ENCODE results near the gene PPFIBP2. TPM values are rescaled to one million over a fixed set of nuclear protein-coding genes. Genes with fewer than 3 reads are reported as not detected.
A peak's percentile ranks its signal among the peaks of the same experiment; 100 is the strongest.

Gene PPFIBP2
- total RNA-seq, 4 donors from 2014 or later = 64.3 to 91.9 (median 71.6) TPM

- Histone ChIP-seq H3K9me3 (no peaks in the 10 kb centered on the region), H3K27ac (no peak overlapping the region), H3K36me3 (no peaks in the 10 kb centered on the region), H3K4me1 (peaks cover 41 to 44% of the 10 kb centered on the region in 2 donors), H3K4me3 (replicated peaks in 1 of 3) (no peak overlapping the region), H3K27me3 (no peaks in the 10 kb centered on the region)
- WGBS, 2 donors = 95 to 96% methylated on average over 23 of the region's 23 CpGs
- TF ChIP-seq CTCF (IDR thresholded peaks at IDR 0.05) (no peak), POLR2A (IDR thresholded peaks at IDR 0.05) (no peak)
- DNase-seq = no peak
- intact Hi-C loops (cut with DNase I) = loop anchor here (10.0 kb wide), 1 partner anchor 56 kb away; no protein-coding TSS in a partner anchor
These were observed 5.2 kb downstream of the PPFIBP2 start for GRCh38 chr11:7518811-7519562.

- intact Hi-C loops (cut with DNase I) = no loop called here
- Histone ChIP-seq H3K36me3 (no peaks in the 10 kb centered on the region), H3K27ac (peak overlapping the region; percentile 59 to 97 (median 62)), H3K9me3 (no peaks in the 10 kb centered on the region), H3K4me3 (replicated peaks in 1 of 3) (no peak overlapping the region), H3K27me3 (no peaks in the 10 kb centered on the region), H3K4me1 (peaks cover 44 to 57% of the 10 kb centered on the region in 2 donors)
- DNase-seq = no peak
- 66 to 80% methylated on average over 15 to 18 of the region's 18 CpGs for WGBS, 2 donors
- TF ChIP-seq CTCF (IDR thresholded peaks at IDR 0.05) = no peak
- no peak for TF ChIP-seq POLR2A (IDR thresholded peaks at IDR 0.05)
These were observed 6.5 kb downstream of the PPFIBP2 start for GRCh38 chr11:7520011-7520942.

- Histone ChIP-seq H3K4me1 (peaks cover 47 to 59% of the 10 kb centered on the region in 2 donors), H3K27ac (peak overlapping the region; percentile 59 to 97 (median 62)), H3K4me3 (replicated peaks in 1 of 3) (no peak overlapping the region), H3K27me3 (no peaks in the 10 kb centered on the region), H3K9me3 (no peaks in the 10 kb centered on the region), H3K36me3 (no peaks in the 10 kb centered on the region)
- WGBS, 2 donors = 0 to 2% methylated on average over 2 of the region's 2 CpGs
- DNase-seq = no peak
- intact Hi-C loops (cut with DNase I) = no loop called here
- TF ChIP-seq POLR2A (IDR thresholded peaks at IDR 0.05) (no peak), CTCF (IDR thresholded peaks at IDR 0.05) (no peak)
These were observed 7.2 kb downstream of the PPFIBP2 start for GRCh38 chr11:7520981-7521487.

GRCh38 chr11:7522121-7522520, 8.3 kb downstream of the PPFIBP2 start:
- Histone ChIP-seq H3K9me3 (no peaks in the 10 kb centered on the region), H3K27ac (peak overlapping the region; percentile 86 to 97 (median 94)), H3K4me1 (peaks cover 54 to 64% of the 10 kb centered on the region in 2 donors), H3K36me3 (no peaks in the 10 kb centered on the region), H3K4me3 (replicated peaks in 1 of 3) (no peak overlapping the region), H3K27me3 (no peaks in the 10 kb centered on the region)
- 67 to 72% methylated on average over 4 of the region's 4 CpGs for WGBS, 2 donors
- TF ChIP-seq POLR2A (IDR thresholded peaks at IDR 0.05) = no peak
- TF ChIP-seq CTCF (IDR thresholded peaks at IDR 0.05) = no peak
- no peak for DNase-seq
- intact Hi-C loops (cut with DNase I) = no loop called here

Measured in thyroid gland (tissue), 4 donors.